HEK293 (cell line): ENCODE results near the gene KLK11.

Source experiments
- CTCF ChIA-PET: fragments of 350-600 bp; formaldehyde crosslinking; extraction: SDS; loops from one replicate; lab custom pipeline; 2021; ENCODE audit warnings: antibody characterized with exemption; lab: Yijun Ruan, JAX
- POLR2A ChIA-PET: fragments of 300-600 bp; formaldehyde crosslinking; extraction: SDS; loops from one replicate; lab custom pipeline; 2020; ENCODE audit warnings: antibody characterized with exemption, inconsistent platforms; lab: Yijun Ruan, JAX
- H3K27ac ChIP-seq: fragments of 200-500 bp; sonication (Bioruptor generic); 2 replicates; pipeline ENCODE4 v1.5.1; 2014; ENCODE audit warnings: low read depth, low read length, control low read depth, inconsistent platforms; ENCODE audit errors: extremely low read depth
- H3K36me3 ChIP-seq, 2 experiments: fragments of 200-500 bp in 1 of 2; sonication (Bioruptor generic) in 1 of 2; 1 replicate in 1 of 2; 2 replicates in 1 of 2; pipeline ENCODE4 v1.5.1; 2014 to 2017; ENCODE audit warnings: inconsistent platforms in 2 of 2, low read length in 2 of 2; ENCODE audit not compliant: control insufficient read depth in 2 of 2, insufficient read depth in 1 of 2
- H3K4me1 ChIP-seq: fragments of 200-500 bp; sonication (Bioruptor generic); 2 replicates; pipeline ENCODE4 v1.5.1; 2014; ENCODE audit warnings: mild to moderate bottlenecking, low read length, inconsistent platforms; ENCODE audit not compliant: control insufficient read depth, insufficient read depth
- H3K4me3 ChIP-seq: 2 replicates; pipeline ENCODE4 v1.5.1; 2011; ENCODE audit warnings: low read depth, mild to moderate bottlenecking, control low read depth, low read length, moderate library complexity
- H3K9me3 ChIP-seq: fragments of 200-500 bp; sonication (Bioruptor generic); 2 replicates; pipeline ENCODE4 v1.5.1; 2014; ENCODE audit warnings: low read depth, low read length, inconsistent platforms; ENCODE audit not compliant: control insufficient read depth, insufficient read depth
- GFI1B ChIP-seq: fragments of 450-650 bp; formaldehyde crosslinking; IDR thresholded peaks from 2 replicates; pipeline ENCODE4 v1.5.1; 2016; ENCODE audit warnings: missing biosample characterization, missing genetic modification characterization
- GLIS1 ChIP-seq: fragments of 450-650 bp; formaldehyde crosslinking; IDR thresholded peaks from 2 replicates; pipeline ENCODE4 v1.5.1; 2016; ENCODE audit warnings: missing biosample characterization, missing genetic modification characterization
- INSM2 ChIP-seq: fragments of 450-650 bp; formaldehyde crosslinking; IDR thresholded peaks from 2 replicates; pipeline ENCODE4 v1.5.1; 2016; ENCODE audit warnings: missing biosample characterization, missing genetic modification characterization
- KLF17 ChIP-seq: fragments of 450-650 bp; formaldehyde crosslinking; IDR thresholded peaks from 2 replicates; pipeline ENCODE4 v1.5.1; 2016; ENCODE audit warnings: missing biosample characterization, missing genetic modification characterization
- OSR2 ChIP-seq: fragments of 450-650 bp; formaldehyde crosslinking; IDR thresholded peaks from 2 replicates; pipeline ENCODE4 v1.5.1; 2016; ENCODE audit warnings: missing biosample characterization, missing genetic modification characterization
- SP7 ChIP-seq: fragments of 450-650 bp; formaldehyde crosslinking; IDR thresholded peaks from 2 replicates; pipeline ENCODE4 v1.5.1; 2016; ENCODE audit warnings: missing biosample characterization, missing genetic modification characterization
- TCF7L2 ChIP-seq: IDR thresholded peaks from 2 replicates; pipeline ENCODE4 v1.6.1; 2011; ENCODE audit warnings: low read depth, mild to moderate bottlenecking, inconsistent platforms, low read length, moderate library complexity, borderline replicate concordance
- ZBTB17 ChIP-seq: fragments of 450-650 bp; formaldehyde crosslinking; IDR thresholded peaks from 2 replicates; pipeline ENCODE4 v1.5.1; 2016; ENCODE audit warnings: missing biosample characterization, missing genetic modification characterization
- ZBTB44 ChIP-seq: fragments of 450-650 bp; IDR thresholded peaks from 2 replicates; pipeline ENCODE4 v1.5.1; 2018; ENCODE audit warnings: missing biosample characterization, mild to moderate bottlenecking, missing genetic modification characterization
- ZBTB48 ChIP-seq: fragments of 450-650 bp; formaldehyde crosslinking; IDR thresholded peaks from 2 replicates; pipeline ENCODE4 v1.5.1; 2016; ENCODE audit warnings: missing biosample characterization, missing genetic modification characterization
- ZFP37 ChIP-seq: fragments of 450-650 bp; formaldehyde crosslinking; IDR thresholded peaks from 2 replicates; pipeline ENCODE4 v1.5.1; 2016; ENCODE audit warnings: missing biosample characterization, missing genetic modification characterization
- ZNF10 ChIP-seq: fragments of 450-650 bp; formaldehyde crosslinking; IDR thresholded peaks from 2 replicates; pipeline ENCODE4 v1.5.1; 2017; ENCODE audit warnings: missing biosample characterization, missing genetic modification characterization
- ZNF132 ChIP-seq: fragments of 450-650 bp; formaldehyde crosslinking; IDR thresholded peaks from 2 replicates; pipeline ENCODE4 v1.5.1; 2017; ENCODE audit warnings: missing biosample characterization, missing genetic modification characterization, borderline replicate concordance
- ZNF148 ChIP-seq: fragments of 450-650 bp; formaldehyde crosslinking; IDR thresholded peaks from 2 replicates; pipeline ENCODE4 v1.5.0; 2017; ENCODE audit warnings: missing biosample characterization, missing genetic modification characterization, borderline replicate concordance
- ZNF174 ChIP-seq: fragments of 450-650 bp; formaldehyde crosslinking; IDR thresholded peaks from 2 replicates; pipeline ENCODE4 v1.5.0; 2017; ENCODE audit warnings: missing biosample characterization, mild to moderate bottlenecking, missing genetic modification characterization
- ZNF214 ChIP-seq: fragments of 450-650 bp; formaldehyde crosslinking; IDR thresholded peaks from 2 replicates; pipeline ENCODE4 v1.5.1; 2017; ENCODE audit warnings: missing biosample characterization, mild to moderate bottlenecking, missing genetic modification characterization, borderline replicate concordance
- ZNF239 ChIP-seq: fragments of 450-650 bp; formaldehyde crosslinking; IDR thresholded peaks from 2 replicates; pipeline ENCODE4 v1.5.1; 2016; ENCODE audit warnings: missing biosample characterization, missing genetic modification characterization
- ZNF302 ChIP-seq: fragments of 450-650 bp; formaldehyde crosslinking; IDR thresholded peaks from 2 replicates; pipeline ENCODE4 v1.5.1; 2016; ENCODE audit warnings: missing biosample characterization, missing genetic modification characterization, low read depth
- ZNF366 ChIP-seq: fragments of 450-650 bp; formaldehyde crosslinking; conservative IDR thresholded peaks from 2 replicates; pipeline ENCODE4 v1.5.1; 2016; ENCODE audit warnings: missing biosample characterization, missing genetic modification characterization
- ZNF544 ChIP-seq: fragments of 450-650 bp; formaldehyde crosslinking; IDR thresholded peaks from 2 replicates; pipeline ENCODE4 v1.5.0; 2017; ENCODE audit warnings: missing biosample characterization, missing genetic modification characterization
- ZNF660 ChIP-seq: fragments of 450-650 bp; IDR thresholded peaks from 2 replicates; pipeline ENCODE4 v1.5.1; 2018; ENCODE audit warnings: missing biosample characterization, mild to moderate bottlenecking, missing genetic modification characterization

Gene KLK11

GRCh38 chr19:51022526-51022925, 3.9 kb downstream of the KLK11 start:
- POLR2A ChIA-PET = no interaction called here
- TF ChIP-seq ZNF366 (tag by site-specific recombination) (no peak), ZNF10 (tag by site-specific recombination) (no peak), ZNF148 (0 out of 2 replicates have a peak, but pooled peaks have one; percentile 33), ZFP37 (tag by site-specific recombination) (no peak)
- Histone ChIP-seq H3K4me3 (no peak overlapping the region), H3K9me3 (no peaks in the 10 kb centered on the region), H3K27ac (no peak overlapping the region), H3K36me3 (no peaks in the 10 kb centered on the region), H3K4me1 (no peaks in the 10 kb centered on the region; the same call in 1 of the 2 replicates)
- CTCF ChIA-PET = interaction anchor here (0.6 to 8.5 kb wide), 5 partner anchors 9 to 72 kb away, joined by 3 to 177 read pairs (median 4); no protein-coding TSS in a partner anchor

- Histone ChIP-seq H3K4me1 (no peaks in the 10 kb centered on the region; the same call in 1 of the 2 replicates), H3K9me3 (no peaks in the 10 kb centered on the region), H3K27ac (no peak overlapping the region), H3K4me3 (no peak overlapping the region), H3K36me3 (no peaks in the 10 kb centered on the region)
- ChIA-PET POLR2A (interaction anchor here (1.1 to 1.5 kb wide), 2 partner anchors 17 to 216 kb away, joined by 4 to 6 read pairs; no protein-coding TSS in a partner anchor), CTCF (interaction anchor here (0.5 to 8.5 kb wide), 41 partner anchors 9 to 1230 kb away, joined by 3 to 177 read pairs (median 4); partner anchors contain the start of genes CTU1 and KLK12)
- TF ChIP-seq OSR2 (tag by site-specific recombination) (peak; percentile 38; the same call in 1 of the 2 replicates), ZNF214 (no peak), GLIS1 (tag by site-specific recombination) (peak; percentile 70), ZNF660 (peak; percentile 71; the same call in 1 of the 2 replicates), ZNF302 (tag by site-specific recombination) (no peak), ZBTB17 (tag by site-specific recombination) (peak; percentile 89), ZNF174 (tag by site-specific recombination) (0 out of 2 replicates have a peak, but pooled peaks have one; percentile 23), ZNF366 (tag by site-specific recombination) (0 out of 2 replicates have a peak, but pooled peaks have one; percentile 19), ZBTB44 (tag by site-specific recombination) (peak; percentile 24; the same call in 1 of the 2 replicates), SP7 (tag by site-specific recombination) (no peak)
Observed at GRCh38 chr19:51020988-51021651, 5.3 kb downstream of the KLK11 start.

- Histone ChIP-seq H3K9me3 (no peaks in the 10 kb centered on the region), H3K27ac (no peak within 1 kb of the TSS), H3K36me3 (no peaks in the 10 kb centered on the region), H3K4me3 (no peak within 1 kb of the TSS), H3K4me1 (no peaks in the 10 kb centered on the region; the same call in 1 of the 2 replicates)
- POLR2A ChIA-PET = interaction anchor here (0.7 to 1.0 kb wide), 2 partner anchors 215 to 228 kb away, joined by 3 to 4 read pairs; no protein-coding TSS in a partner anchor
- CTCF ChIA-PET = interaction anchor here (0.9 to 8.5 kb wide), 3 partner anchors 9 to 167 kb away, joined by 4 to 177 read pairs (median 6); no protein-coding TSS in a partner anchor
- TF ChIP-seq INSM2 (tag by site-specific recombination) = no peak
- no peak for TF ChIP-seq GFI1B
- no peak for TF ChIP-seq KLF17
- no peak for TF ChIP-seq ZNF239
- no peak for TF ChIP-seq ZNF132 (tag by site-specific recombination)
- no peak for TF ChIP-seq ZNF544
- TF ChIP-seq TCF7L2 = no peak
- TF ChIP-seq ZBTB48 (tag by site-specific recombination) = no peak
Observed at GRCh38 chr19:51019544-51019925, 6.9 kb downstream of the KLK11 start, which contains the start of gene KLK10. KLK10 (minus strand) TSS chr19:51019709; CDS start chr19:51019130, 579 bp downstream.
